HG02938 (cell line): Measurements from ENCODE around the gene VWC2.

Experiments used
- ATAC-seq: cut with Tn5 transposase; IDR thresholded peaks from one replicate; pipeline ENCODE4 v1.9.1; 2021; ENCODE audit warnings: mild to moderate bottlenecking, moderate library complexity; ENCODE audit not compliant: unreplicated experiment

VWC2 gene

GRCh38 chr7:49928787-49929186 is 155.3 kb downstream of the VWC2 start:
- no peak for ATAC-seq

GRCh38 chr7:49931627-49932026 is 158.2 kb downstream of the VWC2 start:
- ATAC-seq, result no peak

- ATAC-seq, result no peak
Measured at GRCh38 chr7:49937608-49938007, 164.2 kb downstream of the VWC2 start.
